ENCODE measurements around the gene MEX3D. TPM values are rescaled to one million over a fixed set of nuclear protein-coding genes. Genes with fewer than 3 reads are reported as not detected.

The MEX3D gene
- total and polyA plus RNA-seq, 2 donors (not counting 1 experiment from before 2014, with no cell fraction given) = 5.3 to 33.0 TPM

- H3K79me2 ChIP-seq (ENCODE audit: control insufficient read depth, insufficient read depth, low read length) = peaks cover 6% of the 10 kb centered on the region
- H3K4me2 ChIP-seq (ENCODE audit: extremely low read depth, insufficient read depth, low read length) = no peak overlapping the region
- no peak for DNase-seq (ENCODE audit: low read depth in 2 of 2)
- no peak overlapping the region for H3K4me3 ChIP-seq (replicated peaks in 1 of 4; ENCODE audit: control extremely low read depth in 1 of 4, insufficient read depth in 1 of 4, low read depth in 3 of 4, low read length in 4 of 4)
- H3K27me3 ChIP-seq (ENCODE audit: control insufficient read depth, insufficient read depth, low read length) = no peaks in the 10 kb centered on the region
- no peaks in the 10 kb centered on the region for H3K4me1 ChIP-seq (ENCODE audit: control insufficient read depth, extremely low read depth, insufficient read depth, low read length)
- no peaks in the 10 kb centered on the region for H4K20me1 ChIP-seq (ENCODE audit: control insufficient read depth, extremely low read depth, insufficient read depth, low read length)
- H3K36me3 ChIP-seq (ENCODE audit: control insufficient read depth, insufficient read depth, low read length) = peaks cover 5% of the 10 kb centered on the region
- no peak overlapping the region for H3K27ac ChIP-seq (ENCODE audit: insufficient read depth, low read length)
- no peak overlapping the region for H3K9ac ChIP-seq (ENCODE audit: insufficient read depth, low read length)
- H3K9me3 ChIP-seq (ENCODE audit: control insufficient read depth, insufficient read depth, low read depth, low read length) = no peaks in the 10 kb centered on the region
- H2AFZ ChIP-seq (ENCODE audit: low read length) = no peak overlapping the region
- TF ChIP-seq EZH2 (IDR thresholded peaks at IDR 0.05; ENCODE audit: low read length, missing control alignments) (no peak), CTCF (conservative IDR thresholded peaks at IDR 0.05 in 1 of 2, IDR thresholded peaks at IDR 0.05 in 1 of 2; ENCODE audit: low read depth in 1 of 2, low read length in 2 of 2) (no peak)
Observed at GRCh38 chr19:1554968-1555367, 13.2 kb downstream of the MEX3D start.

DNA sequence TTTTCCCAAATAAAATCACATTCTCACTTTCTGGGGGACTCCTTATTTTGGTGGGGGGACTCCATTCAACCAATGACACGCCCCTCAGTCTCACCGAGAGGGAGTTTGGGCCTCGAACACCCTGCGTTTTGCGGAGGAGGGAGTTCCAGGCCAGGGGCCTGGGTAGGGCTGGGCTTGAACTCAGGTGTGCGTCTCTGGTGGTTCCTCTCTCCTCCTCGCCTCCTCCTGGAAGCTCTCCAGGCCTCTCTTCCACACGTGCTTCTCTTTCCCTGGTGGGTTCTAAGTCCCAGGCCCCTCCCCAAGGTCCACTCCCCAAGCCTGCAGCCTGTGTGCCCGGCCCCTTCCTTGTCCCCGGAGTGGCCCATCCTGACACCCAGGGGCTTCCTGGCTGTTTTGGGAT is 14.7 kb downstream of the MEX3D start:
- H3K4me3 ChIP-seq (replicated peaks in 1 of 4; ENCODE audit: control extremely low read depth in 1 of 4, insufficient read depth in 1 of 4, low read depth in 3 of 4, low read length in 4 of 4) = no peak overlapping the region
- H2AFZ ChIP-seq (ENCODE audit: low read length) = no peak overlapping the region
- H3K27me3 ChIP-seq (ENCODE audit: control insufficient read depth, insufficient read depth, low read length) = no peaks in the 10 kb centered on the region
- H3K9ac ChIP-seq (ENCODE audit: insufficient read depth, low read length) = no peak overlapping the region
- no peaks in the 10 kb centered on the region for H3K9me3 ChIP-seq (ENCODE audit: control insufficient read depth, insufficient read depth, low read depth, low read length)
- no peaks in the 10 kb centered on the region for H4K20me1 ChIP-seq (ENCODE audit: control insufficient read depth, extremely low read depth, insufficient read depth, low read length)
- TF ChIP-seq EZH2 (IDR thresholded peaks at IDR 0.05; ENCODE audit: low read length, missing control alignments) = no peak
- TF ChIP-seq CTCF (conservative IDR thresholded peaks at IDR 0.05 in 1 of 2, IDR thresholded peaks at IDR 0.05 in 1 of 2; ENCODE audit: low read depth in 1 of 2, low read length in 2 of 2) = no peak
- no peak overlapping the region for H3K27ac ChIP-seq (ENCODE audit: insufficient read depth, low read length)
- no peaks in the 10 kb centered on the region for H3K79me2 ChIP-seq (ENCODE audit: control insufficient read depth, insufficient read depth, low read length)
- peaks cover 5% of the 10 kb centered on the region for H3K36me3 ChIP-seq (ENCODE audit: control insufficient read depth, insufficient read depth, low read length)
- no peak overlapping the region for H3K4me2 ChIP-seq (ENCODE audit: extremely low read depth, insufficient read depth, low read length)
- H3K4me1 ChIP-seq (ENCODE audit: control insufficient read depth, extremely low read depth, insufficient read depth, low read length) = no peaks in the 10 kb centered on the region
- DNase-seq (ENCODE audit: low read depth in 2 of 2) = no peak

DNA sequence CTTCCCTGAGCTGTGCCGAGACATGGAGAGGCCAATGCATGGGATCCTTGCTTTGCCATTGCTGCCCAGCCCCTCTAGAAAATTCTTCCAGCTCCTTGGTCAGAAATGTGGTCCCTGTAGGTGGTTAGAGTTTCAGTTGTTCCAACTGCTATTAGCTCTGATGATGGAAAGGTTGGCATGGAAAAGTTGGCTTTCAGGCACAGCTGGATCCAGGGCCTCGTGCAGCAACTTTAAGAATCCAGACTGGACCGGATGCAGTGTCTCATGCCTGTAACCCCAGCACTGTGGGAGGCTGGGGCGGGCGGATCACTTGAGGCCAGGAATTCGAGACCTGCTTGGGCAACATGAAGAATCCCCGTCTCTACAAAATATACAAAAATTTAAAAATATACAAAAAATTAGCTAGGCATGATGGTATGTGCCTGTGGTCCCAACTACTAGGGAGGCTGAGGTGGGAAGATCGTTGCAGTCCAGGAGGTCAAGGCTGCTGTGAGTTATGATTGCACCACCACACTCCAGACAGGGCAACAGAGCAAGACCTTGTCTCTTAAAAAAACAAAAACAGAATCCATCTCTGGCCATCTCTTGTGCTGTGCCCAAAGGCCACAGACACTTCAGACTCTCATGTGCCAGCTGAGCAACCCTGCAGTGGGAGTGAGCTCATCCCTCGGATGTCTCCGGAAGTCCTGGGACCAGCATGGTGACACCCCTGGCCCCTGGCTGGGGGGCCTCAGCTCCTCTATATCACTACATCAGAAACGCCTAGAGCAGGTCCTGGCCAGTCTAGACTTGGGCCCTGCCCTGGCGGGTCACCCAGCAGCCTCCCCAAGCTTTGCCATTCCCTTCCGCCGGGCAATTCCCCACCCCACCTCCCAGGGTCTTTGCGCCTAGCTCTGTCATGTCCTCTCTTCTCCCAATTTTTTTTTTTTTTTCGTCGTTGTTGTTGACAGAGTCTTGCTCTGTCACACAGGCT is 16.8 kb downstream of the MEX3D start:
- DNase-seq (ENCODE audit: low read depth in 2 of 2) = no peak
- Histone ChIP-seq H3K27ac (ENCODE audit: insufficient read depth, low read length) (no peak overlapping the region), H4K20me1 (ENCODE audit: control insufficient read depth, extremely low read depth, insufficient read depth, low read length) (no peaks in the 10 kb centered on the region), H3K79me2 (ENCODE audit: control insufficient read depth, insufficient read depth, low read length) (no peaks in the 10 kb centered on the region), H3K4me2 (ENCODE audit: extremely low read depth, insufficient read depth, low read length) (no peak overlapping the region), H3K4me1 (ENCODE audit: control insufficient read depth, extremely low read depth, insufficient read depth, low read length) (no peaks in the 10 kb centered on the region), H3K27me3 (ENCODE audit: control insufficient read depth, insufficient read depth, low read length) (no peaks in the 10 kb centered on the region), H3K4me3 (replicated peaks in 1 of 4; ENCODE audit: control extremely low read depth in 1 of 4, insufficient read depth in 1 of 4, low read depth in 3 of 4, low read length in 4 of 4) (no peak overlapping the region), H2AFZ (ENCODE audit: low read length) (no peak overlapping the region), H3K36me3 (ENCODE audit: control insufficient read depth, insufficient read depth, low read length) (peaks cover 3% of the 10 kb centered on the region), H3K9ac (ENCODE audit: insufficient read depth, low read length) (no peak overlapping the region), H3K9me3 (ENCODE audit: control insufficient read depth, insufficient read depth, low read depth, low read length) (no peaks in the 10 kb centered on the region)
- TF ChIP-seq EZH2 (IDR thresholded peaks at IDR 0.05; ENCODE audit: low read length, missing control alignments) = no peak
- no peak for TF ChIP-seq CTCF (conservative IDR thresholded peaks at IDR 0.05 in 1 of 2, IDR thresholded peaks at IDR 0.05 in 1 of 2; ENCODE audit: low read depth in 1 of 2, low read length in 2 of 2)

Measured in fibroblast of lung (primary cell).